Naive thymus-derived CD8-positive, alpha-beta T cell (primary cell): ENCODE data around the gene TINAGL1. TPM values are rescaled to one million over a fixed set of nuclear protein-coding genes. Genes with fewer than 3 reads are reported as not detected.

Experiments
- ATAC-seq, 2 donors: fragments of 150-1000 bp; cut with Tn5 transposase in 1 of 2; sonication (Bioruptor Pico), chemical (Tn5 transposase) in 1 of 2; 1 replicate in 1 of 2; 2 replicates in 1 of 2; pipeline ENCODE4 v1.10.0; 2021; ENCODE audit warnings: mild to moderate bottlenecking in 2 of 2, moderate library complexity in 2 of 2
- POLR2A ChIA-PET: fragments of 350-600 bp; sonication (Branson Sonifier 250); formaldehyde crosslinking; loops from one replicate; lab custom pipeline; 2021; ENCODE audit warnings: antibody characterized with exemption; lab: Charles Lee
- DNase-seq, 10 donors: peaks; one replicate each; pipeline versions ENCODE4 v3.0.0 to v3.0.0-alpha.2; 2020 to 2022
- H3K27ac Mint-ChIP-seq, 10 donors: one replicate each; pipeline ENCODE4 v1.8.0; 2020 to 2022; ENCODE audit warnings: mild to moderate bottlenecking in 10 of 10, mixed read lengths in 10 of 10, moderate library complexity in 4 of 10, inconsistent platforms in 1 of 10
- H3K27me3 Mint-ChIP-seq, 5 donors: one replicate each; pipeline ENCODE4 v1.8.0; 2021 to 2022; ENCODE audit warnings: mixed read lengths in 5 of 5
- H3K36me3 Mint-ChIP-seq, 3 donors: one replicate each; pipeline ENCODE4 v1.8.0; 2020 to 2022; ENCODE audit warnings: mixed read lengths in 3 of 3, mild to moderate bottlenecking in 2 of 3, inconsistent platforms in 1 of 3
- H3K4me1 Mint-ChIP-seq, 4 donors: one replicate each; pipeline ENCODE4 v1.8.0; 2021 to 2022; ENCODE audit warnings: mixed read lengths in 4 of 4
- H3K4me3 Mint-ChIP-seq, 10 donors: one replicate each; pipeline ENCODE4 v1.8.0; 2020 to 2022; ENCODE audit warnings: mild to moderate bottlenecking in 10 of 10, mixed read lengths in 10 of 10, moderate library complexity in 6 of 10, inconsistent platforms in 1 of 10
- H3K9me3 Mint-ChIP-seq, 9 donors: one replicate each; pipeline ENCODE4 v1.8.0; 2020 to 2022; ENCODE audit warnings: mixed read lengths in 9 of 9, mild to moderate bottlenecking in 3 of 9, inconsistent platforms in 1 of 9, moderate library complexity in 1 of 9
- polyA plus RNA-seq, 3 donors: library from polyadenylated mRNA; unstranded; fragments of 300-500 nt; fragmentation: Illumina TruSeq; gene quantifications; one replicate each; pipeline ENCODE4 v1.2.3, GENCODE V29; 2021
- total RNA-seq, 8 experiments: library from RNA in 2 of 8; stranded (reverse) in 2 of 8; gene quantifications; one replicate each; pipeline ENCODE4 v1.2.3 and lab custom pipeline; 2021 to 2026

The TINAGL1 gene
- total and polyA plus RNA-seq, 5 experiments from 2014 or later = not detected

- no peak for ATAC-seq
- no peak for DNase-seq
- Mint-ChIP-seq H3K4me1 (peaks cover 0 to 4% (median 0%) of the 10 kb centered on the region in 4 donors), H3K4me3 (no peak overlapping the region), H3K27me3 (peaks cover 2 to 20% (median 9%) of the 10 kb centered on the region in 5 donors), H3K9me3 (no peaks in the 10 kb centered on the region), H3K36me3 (no peaks in the 10 kb centered on the region), H3K27ac (no peak overlapping the region)
- POLR2A ChIA-PET = no interaction called here
Measured at GRCh38 chr1:31570906-31571305, 5.4 kb upstream of the TINAGL1 start.

GRCh38 chr1:31571340-31572295 lies 4.7 kb upstream of the TINAGL1 start:
- peaks cover 3 to 9% (median 4%) of the 10 kb centered on the region in 4 donors for H3K4me1 Mint-ChIP-seq
- H3K27me3 Mint-ChIP-seq = peaks cover 2 to 26% (median 9%) of the 10 kb centered on the region in 5 donors
- no peaks in the 10 kb centered on the region for H3K36me3 Mint-ChIP-seq
- H3K9me3 Mint-ChIP-seq = no peaks in the 10 kb centered on the region
- no peak overlapping the region for H3K4me3 Mint-ChIP-seq
- ATAC-seq (no peak), DNase-seq (no peak)
- POLR2A ChIA-PET = no interaction called here
- no peak overlapping the region for H3K27ac Mint-ChIP-seq

DNA sequence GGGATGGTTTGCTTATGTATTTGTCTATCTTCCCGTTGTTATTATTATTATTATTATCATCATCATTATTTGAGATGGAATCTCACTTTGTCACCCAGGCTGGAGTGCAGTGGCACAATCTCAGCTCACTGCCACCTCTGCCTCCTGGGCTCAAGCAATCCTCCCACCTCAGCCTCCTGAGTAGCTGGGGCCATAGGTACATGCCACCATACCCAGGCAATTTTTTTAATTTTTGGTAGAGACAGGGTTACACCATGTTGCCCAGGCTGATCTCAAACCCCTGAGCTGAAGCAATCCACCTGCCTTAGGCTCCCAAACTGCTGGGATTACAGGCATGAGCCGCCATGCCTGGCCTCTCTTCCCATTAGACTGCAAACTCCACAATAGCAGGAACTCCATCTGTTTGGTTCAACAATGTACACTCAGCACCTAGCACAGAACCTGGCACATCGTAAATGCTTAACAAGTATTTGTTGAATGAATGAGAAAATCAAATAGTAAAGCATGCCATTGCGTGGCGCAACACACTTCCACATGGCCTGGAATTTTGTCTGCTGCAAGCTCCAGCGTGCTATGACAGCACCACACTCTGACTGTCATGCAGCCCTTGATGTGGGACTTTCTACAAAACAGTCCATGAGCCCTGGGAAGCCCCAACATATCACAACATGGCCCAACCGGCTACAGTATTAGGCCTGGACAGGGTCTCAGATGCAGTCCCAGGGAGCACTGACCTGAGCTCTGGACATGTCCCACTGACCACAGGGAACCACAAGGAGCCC lies 3.8 kb upstream of the TINAGL1 start:
- Mint-ChIP-seq H3K27me3 (peaks cover 2 to 29% (median 9%) of the 10 kb centered on the region in 5 donors), H3K4me3 (no peak overlapping the region)
- no peak for DNase-seq

DNA sequence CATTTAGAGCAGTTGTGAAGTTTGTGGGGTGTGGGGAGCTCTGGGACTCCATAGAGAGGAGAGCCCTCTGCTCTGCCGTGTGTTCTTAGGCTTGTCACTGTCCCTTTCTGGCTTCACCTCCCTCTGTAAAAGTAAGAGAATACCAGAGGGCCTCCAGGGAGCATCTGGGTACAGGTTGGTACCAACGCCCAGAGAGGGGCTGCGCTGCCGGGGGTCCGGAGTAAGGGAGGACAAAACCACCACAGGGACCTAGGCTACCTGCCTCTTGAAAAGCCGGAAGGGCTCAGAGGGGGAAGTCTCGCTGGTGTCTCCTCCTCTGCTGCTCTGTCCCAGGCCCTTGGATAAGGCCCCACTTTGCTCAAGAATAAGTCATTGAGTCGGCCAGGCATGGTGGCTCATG lies 3.1 kb upstream of the TINAGL1 start:
- Mint-ChIP-seq H3K4me1 (peaks cover 3 to 10% (median 5%) of the 10 kb centered on the region in 4 donors), H3K27ac (no peak overlapping the region), H3K9me3 (no peaks in the 10 kb centered on the region), H3K27me3 (peaks cover 2 to 29% (median 9%) of the 10 kb centered on the region in 5 donors), H3K36me3 (no peaks in the 10 kb centered on the region), H3K4me3 (no peak overlapping the region)
- ATAC-seq (no peak), DNase-seq (peak in 1 of 10 donors; percentile 3)
- POLR2A ChIA-PET = no interaction called here

More for the DNA sequence above, 3.8 kb upstream of the TINAGL1 start:
- H3K27ac Mint-ChIP-seq = no peak overlapping the region
- no peaks in the 10 kb centered on the region for H3K9me3 Mint-ChIP-seq
- POLR2A ChIA-PET = no interaction called here
- H3K4me1 Mint-ChIP-seq = peaks cover 3 to 10% (median 5%) of the 10 kb centered on the region in 4 donors
- no peak for ATAC-seq
- H3K36me3 Mint-ChIP-seq = no peaks in the 10 kb centered on the region

DNA sequence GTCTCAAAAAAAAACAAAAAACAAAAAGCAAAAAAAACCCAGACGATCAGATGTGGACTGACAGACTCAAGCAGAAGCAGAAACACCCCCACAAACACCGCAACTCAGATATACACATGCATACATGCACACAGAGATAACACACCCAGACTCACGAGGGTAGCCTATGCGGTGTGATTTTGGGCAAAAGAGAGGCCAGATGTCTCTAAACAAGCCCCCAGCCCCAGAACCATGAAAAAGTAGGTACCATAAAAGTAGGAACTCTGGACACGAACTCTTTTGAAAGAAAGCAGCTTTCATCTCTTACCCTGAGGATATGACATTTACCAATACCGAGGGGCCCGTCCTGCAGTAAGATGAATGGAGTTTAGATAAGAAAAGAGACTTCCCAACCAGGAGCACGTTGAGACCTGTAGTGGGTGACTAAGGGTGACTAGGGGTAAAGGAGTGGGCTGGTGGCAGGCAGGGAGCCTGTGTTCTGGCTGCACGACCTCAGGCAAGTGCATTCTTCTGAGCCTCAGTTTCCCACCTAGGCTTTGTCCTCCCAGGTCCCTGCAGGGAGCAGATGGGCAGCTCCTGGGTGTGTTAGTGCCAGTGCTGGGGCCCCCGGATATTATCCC lies 1.5 kb upstream of the TINAGL1 start:
- Mint-ChIP-seq H3K36me3 (no peaks in the 10 kb centered on the region), H3K27ac (no peak overlapping the region), H3K4me1 (peaks cover 3 to 10% (median 5%) of the 10 kb centered on the region in 4 donors), H3K27me3 (peaks cover 0 to 29% (median 3%) of the 10 kb centered on the region in 5 donors), H3K4me3 (no peak overlapping the region), H3K9me3 (no peaks in the 10 kb centered on the region)
- ATAC-seq (no peak), DNase-seq (peak in 1 of 10 donors; percentile 1)
- POLR2A ChIA-PET = no interaction called here

GRCh38 chr1:31575369-31576140 lies 760 bp upstream of the TINAGL1 start:
- no peaks in the 10 kb centered on the region for H3K36me3 Mint-ChIP-seq
- H3K27me3 Mint-ChIP-seq = peaks cover 0 to 25% (median 3%) of the 10 kb centered on the region in 5 donors
- no peak overlapping the region for H3K27ac Mint-ChIP-seq
- peaks cover 3 to 10% (median 5%) of the 10 kb centered on the region in 4 donors for H3K4me1 Mint-ChIP-seq
- DNase-seq (peak in 1 of 10 donors; percentile 16), ATAC-seq (no peak)
- POLR2A ChIA-PET = no interaction called here
- H3K4me3 Mint-ChIP-seq = no peak overlapping the region
- no peaks in the 10 kb centered on the region for H3K9me3 Mint-ChIP-seq

DNA sequence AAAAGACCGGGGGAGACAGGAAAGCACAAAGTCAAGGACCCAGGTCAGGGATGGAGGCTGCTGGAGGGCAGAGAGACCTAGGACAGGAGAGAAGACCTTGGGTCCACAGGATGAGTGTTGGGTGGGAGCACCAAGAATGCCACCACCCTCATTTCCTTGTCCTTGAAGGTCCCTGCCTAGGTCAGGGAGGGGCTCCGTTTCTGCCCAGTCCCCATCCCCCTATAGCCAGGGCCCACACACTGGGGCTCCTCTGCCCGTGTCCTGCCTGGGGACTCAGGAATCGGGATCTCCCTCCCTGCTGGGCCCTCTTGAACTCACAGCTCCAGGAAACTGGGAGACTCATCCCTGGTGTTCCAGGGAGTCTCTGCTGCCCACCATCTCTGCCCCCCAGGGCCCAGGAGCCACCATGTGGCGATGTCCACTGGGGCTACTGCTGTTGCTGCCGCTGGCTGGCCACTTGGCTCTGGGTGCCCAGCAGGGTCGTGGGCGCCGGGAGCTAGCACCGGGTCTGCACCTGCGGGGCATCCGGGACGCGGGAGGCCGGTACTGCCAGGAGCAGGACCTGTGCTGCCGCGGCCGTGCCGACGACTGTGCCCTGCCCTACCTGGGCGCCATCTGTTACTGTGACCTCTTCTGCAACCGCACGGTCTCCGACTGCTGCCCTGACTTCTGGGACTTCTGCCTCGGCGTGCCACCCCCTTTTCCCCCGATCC lies 584 bp downstream of the TINAGL1 start:
- Mint-ChIP-seq H3K4me1 (peaks cover 3 to 7% (median 4%) of the 10 kb centered on the region in 4 donors), H3K27me3 (peaks cover 0 to 20% (median 3%) of the 10 kb centered on the region in 5 donors), H3K4me3 (no peak overlapping the region), H3K36me3 (no peaks in the 10 kb centered on the region), H3K27ac (peak overlapping the region in 2 of 10 donors; percentile 57 to 59), H3K9me3 (no peaks in the 10 kb centered on the region)
- DNase-seq = peak in 1 of 10 donors; percentile 12
- POLR2A ChIA-PET = no interaction called here
- no peak for ATAC-seq

DNA sequence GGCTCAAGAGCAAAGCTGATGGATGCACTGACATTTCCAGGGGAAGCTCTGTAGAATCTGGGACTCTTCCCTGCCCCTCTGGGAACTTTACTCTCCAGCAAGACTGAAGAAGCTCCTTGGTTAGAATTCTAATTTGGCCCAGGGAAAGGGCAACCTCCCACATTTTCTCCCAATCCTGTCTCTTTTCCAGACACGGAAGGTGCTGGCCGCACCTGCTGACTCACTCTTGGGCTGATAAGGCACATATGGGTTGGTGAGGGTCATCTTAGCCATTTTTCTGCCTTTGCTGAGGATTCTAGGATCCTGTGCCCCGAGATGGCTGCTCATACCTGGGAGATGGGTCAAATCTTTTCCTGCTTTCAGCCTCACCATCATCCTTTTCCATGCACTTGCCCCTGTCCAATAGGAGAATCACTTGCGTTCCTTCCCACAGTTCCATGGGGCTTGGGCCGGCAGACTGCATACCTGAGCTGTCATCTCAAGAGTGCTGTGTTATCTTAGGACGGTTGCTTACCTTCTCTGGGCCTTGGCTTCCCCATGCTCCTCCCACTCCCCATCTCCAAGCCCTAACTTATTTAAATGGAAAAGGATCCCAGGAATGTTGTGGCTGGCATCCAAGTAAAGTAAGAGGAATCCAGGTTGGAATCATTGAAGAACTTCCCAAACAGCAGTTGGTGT lies 1.3 kb downstream of the TINAGL1 start:
- ATAC-seq (no peak), DNase-seq (peak in 1 of 10 donors; percentile 4)
- peaks cover 0 to 22% (median 3%) of the 10 kb centered on the region in 5 donors for H3K27me3 Mint-ChIP-seq
- no peak overlapping the region for H3K4me3 Mint-ChIP-seq
- POLR2A ChIA-PET = no interaction called here
- H3K9me3 Mint-ChIP-seq = no peaks in the 10 kb centered on the region
- H3K27ac Mint-ChIP-seq = peak overlapping the region in 2 of 10 donors; percentile 12 to 59
- peaks cover 3 to 7% (median 4%) of the 10 kb centered on the region in 4 donors for H3K4me1 Mint-ChIP-seq
- no peaks in the 10 kb centered on the region for H3K36me3 Mint-ChIP-seq

DNA sequence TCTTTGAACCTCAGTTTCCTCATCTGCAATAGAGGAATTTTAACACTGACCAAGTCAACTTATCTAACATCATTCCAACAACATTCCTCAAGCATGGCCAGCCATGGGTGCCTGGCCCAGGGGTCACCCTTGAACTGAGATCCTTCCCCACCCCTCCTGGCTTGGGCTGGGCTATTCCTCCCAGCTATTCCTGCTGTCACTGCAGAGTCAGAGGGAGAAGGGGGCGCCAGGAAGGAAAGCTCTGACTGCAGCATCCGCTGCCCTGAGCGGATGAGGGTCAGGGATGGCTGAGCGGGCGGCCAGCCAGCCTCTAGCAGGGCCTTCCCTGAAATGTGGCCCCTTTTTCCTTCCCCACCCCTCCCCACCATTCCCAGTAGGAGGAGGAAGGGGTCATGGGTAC lies 3.1 kb downstream of the TINAGL1 start:
- peaks cover 0 to 22% (median 2%) of the 10 kb centered on the region in 5 donors for H3K27me3 Mint-ChIP-seq
- H3K36me3 Mint-ChIP-seq = no peaks in the 10 kb centered on the region
- DNase-seq (peak in 1 of 10 donors; percentile 2), ATAC-seq (no peak)
- H3K9me3 Mint-ChIP-seq = no peaks in the 10 kb centered on the region
- no peak overlapping the region for H3K27ac Mint-ChIP-seq
- no peak overlapping the region for H3K4me3 Mint-ChIP-seq
- peaks cover 3 to 7% (median 4%) of the 10 kb centered on the region in 4 donors for H3K4me1 Mint-ChIP-seq
- POLR2A ChIA-PET = no interaction called here

GRCh38 chr1:31580513-31580870 lies 4.2 kb downstream of the TINAGL1 start:
- POLR2A ChIA-PET = no interaction called here
- Mint-ChIP-seq H3K27me3 (peaks cover 0 to 14% (median 2%) of the 10 kb centered on the region in 5 donors), H3K36me3 (no peaks in the 10 kb centered on the region), H3K4me1 (peaks cover 3 to 7% (median 4%) of the 10 kb centered on the region in 4 donors), H3K27ac (no peak overlapping the region), H3K4me3 (no peak overlapping the region), H3K9me3 (no peaks in the 10 kb centered on the region)
- ATAC-seq (no peak), DNase-seq (peak in 1 of 10 donors; percentile 9)
